Endodermal cell (in vitro differentiated cells): ENCODE measurements around the gene CNIH2. TPM values are rescaled to one million over a fixed set of nuclear protein-coding genes. Genes with fewer than 3 reads are reported as not detected.

Experiments
- DNase-seq: peaks from one replicate; pipeline ENCODE4 v3.0.0-alpha.2; 2017
- H3K27ac ChIP-seq: 2 replicates; pipeline ENCODE4 v1.5.1; 2013; ENCODE audit warnings: mild to moderate bottlenecking, low read depth, low read length, moderate library complexity
- H3K27me3 ChIP-seq: 2 replicates; pipeline ENCODE4 v1.6.1; 2013; ENCODE audit warnings: mild to moderate bottlenecking, low read length, moderate library complexity; ENCODE audit not compliant: insufficient read depth, control insufficient read depth, poor library complexity, severe bottlenecking
- H3K36me3 ChIP-seq: 2 replicates; pipeline ENCODE4 v1.7.0; 2013; ENCODE audit warnings: mild to moderate bottlenecking, low read length, moderate library complexity; ENCODE audit not compliant: control insufficient read depth, insufficient read depth
- H3K4me1 ChIP-seq: one replicate; pipeline ENCODE4 v1.7.0; 2013; ENCODE audit warnings: low read length; ENCODE audit not compliant: control insufficient read depth, insufficient read depth
- H3K4me3 ChIP-seq: 2 replicates; pipeline ENCODE4 v1.5.1; 2013; ENCODE audit warnings: mild to moderate bottlenecking, low read length, moderate library complexity
- H3K9ac ChIP-seq: 2 replicates; pipeline ENCODE4 v1.6.1; 2013; ENCODE audit warnings: mild to moderate bottlenecking, low read length, moderate library complexity; ENCODE audit not compliant: poor library complexity, severe bottlenecking; ENCODE audit errors: extremely low read depth
- H3K9me3 ChIP-seq: 2 replicates; pipeline ENCODE4 v1.6.1; 2013; ENCODE audit warnings: mild to moderate bottlenecking, low read length, moderate library complexity; ENCODE audit not compliant: control insufficient read depth
- H3K27ac Mint-ChIP-seq: 2 replicates; pipeline ENCODE4 v1.8.0; 2020; ENCODE audit warnings: mixed read lengths
- H3K27me3 Mint-ChIP-seq: 2 replicates; pipeline ENCODE4 v1.8.0; 2021; ENCODE audit warnings: mild to moderate bottlenecking, mixed read lengths; ENCODE audit not compliant: insufficient read depth
- H3K36me3 Mint-ChIP-seq: 2 replicates; pipeline ENCODE4 v1.8.0; 2020; ENCODE audit warnings: low read depth, mixed read lengths
- H3K4me1 Mint-ChIP-seq: 2 replicates; pipeline ENCODE4 v1.8.0; 2020; ENCODE audit warnings: mixed read lengths
- H3K4me3 Mint-ChIP-seq: 2 replicates; pipeline ENCODE4 v1.8.0; 2020; ENCODE audit warnings: mild to moderate bottlenecking, moderate library complexity, mixed read lengths
- H3K9me3 Mint-ChIP-seq: 2 replicates; pipeline ENCODE4 v1.8.0; 2020; ENCODE audit warnings: mild to moderate bottlenecking, mixed read lengths
- WGBS, 2 experiments: methylation state at CpG; one replicate each; pipeline versions ENCODE4 v1.1.5 to v1.1.7; 2013; ENCODE audit warnings: missing lambda C conversion rate in 2 of 2, mixed read lengths in 1 of 2; ENCODE audit not compliant: insufficient coverage in 1 of 2, insufficient read length in 1 of 2; 5-methylcytosine and 5-hydroxymethylcytosine counted together
- total RNA-seq, 2 donors: library from RNA; stranded (reverse); fragmentation: NEBNext Ultra II Directional in 1 of 2; extraction: Animal tissue kit (Norgen Biotek cat#: 25700) in 1 of 2; gene quantifications; 2 replicates in 1 of 2; 3 replicates in 1 of 2; pipeline ENCODE4 v1.2.1, GENCODE V29; 2021
- TF ChIP-seq, protein P1 (sequence below): fragments of 200-600 bp; sonication (generic); conservative IDR thresholded peaks from 2 replicates; pipeline ENCODE4 v1.5.0; 2021; ENCODE audit warnings: antibody characterized with exemption, mild to moderate bottlenecking

CNIH2 gene
- total RNA-seq, 2 donors from 2014 or later: 3.5 to 3.8 TPM

DNA sequence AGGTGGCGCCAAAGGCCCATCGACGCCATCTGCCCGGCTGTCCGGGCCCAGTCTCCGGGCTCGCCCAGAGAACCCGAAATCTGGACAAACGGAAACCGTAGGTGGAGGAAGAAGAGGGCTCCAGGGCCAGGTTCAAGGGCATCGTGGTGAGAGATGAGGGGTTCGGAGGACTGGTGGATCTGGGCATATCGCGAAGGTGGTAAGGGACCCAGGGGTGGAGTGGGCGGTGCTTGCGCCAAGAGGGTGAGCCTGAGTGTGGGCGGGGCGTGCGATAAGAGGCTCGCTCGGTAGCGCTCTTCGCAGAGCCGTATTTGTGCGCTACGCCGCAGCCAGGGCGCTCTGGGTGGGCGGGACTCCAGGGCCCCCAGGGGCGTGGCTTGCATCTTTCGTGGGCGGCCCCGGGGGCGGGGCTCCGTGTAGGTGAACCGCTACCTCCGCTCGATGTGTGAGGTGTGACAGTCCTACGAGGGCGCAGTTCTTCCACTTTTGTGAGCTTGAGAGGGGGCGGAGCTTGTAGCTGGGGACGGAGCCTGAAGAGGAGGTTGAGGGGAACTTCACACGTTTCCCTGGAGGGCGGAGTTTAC is 34.1 kb downstream of the CNIH2 start:
- Histone ChIP-seq H3K9ac (peak overlapping the region; percentile 64), H3K9me3 (no peaks in the 10 kb centered on the region), H3K4me3 (peak overlapping the region; percentile 90), H3K36me3 (no peaks in the 10 kb centered on the region), H3K27me3 (no peaks in the 10 kb centered on the region), H3K27ac (peak overlapping the region; percentile 81), H3K4me1 (peaks cover 3% of the 10 kb centered on the region)
- H3K36me3 Mint-ChIP-seq: no peaks in the 10 kb centered on the region
- peak; percentile 96 for DNase-seq
- H3K27ac Mint-ChIP-seq: peak overlapping the region; percentile 95
- 0% methylated on average over 11 to 44 of the region's 44 CpGs for WGBS, 2 experiments
- no peaks in the 10 kb centered on the region for H3K9me3 Mint-ChIP-seq
- TF ChIP-seq, protein P1, sequence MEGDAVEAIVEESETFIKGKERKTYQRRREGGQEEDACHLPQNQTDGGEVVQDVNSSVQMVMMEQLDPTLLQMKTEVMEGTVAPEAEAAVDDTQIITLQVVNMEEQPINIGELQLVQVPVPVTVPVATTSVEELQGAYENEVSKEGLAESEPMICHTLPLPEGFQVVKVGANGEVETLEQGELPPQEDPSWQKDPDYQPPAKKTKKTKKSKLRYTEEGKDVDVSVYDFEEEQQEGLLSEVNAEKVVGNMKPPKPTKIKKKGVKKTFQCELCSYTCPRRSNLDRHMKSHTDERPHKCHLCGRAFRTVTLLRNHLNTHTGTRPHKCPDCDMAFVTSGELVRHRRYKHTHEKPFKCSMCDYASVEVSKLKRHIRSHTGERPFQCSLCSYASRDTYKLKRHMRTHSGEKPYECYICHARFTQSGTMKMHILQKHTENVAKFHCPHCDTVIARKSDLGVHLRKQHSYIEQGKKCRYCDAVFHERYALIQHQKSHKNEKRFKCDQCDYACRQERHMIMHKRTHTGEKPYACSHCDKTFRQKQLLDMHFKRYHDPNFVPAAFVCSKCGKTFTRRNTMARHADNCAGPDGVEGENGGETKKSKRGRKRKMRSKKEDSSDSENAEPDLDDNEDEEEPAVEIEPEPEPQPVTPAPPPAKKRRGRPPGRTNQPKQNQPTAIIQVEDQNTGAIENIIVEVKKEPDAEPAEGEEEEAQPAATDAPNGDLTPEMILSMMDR: no peak
- H3K4me3 Mint-ChIP-seq: peak overlapping the region; percentile 72
- peaks cover 5% of the 10 kb centered on the region for H3K4me1 Mint-ChIP-seq
- peaks cover 28% of the 10 kb centered on the region for H3K27me3 Mint-ChIP-seq

DNA sequence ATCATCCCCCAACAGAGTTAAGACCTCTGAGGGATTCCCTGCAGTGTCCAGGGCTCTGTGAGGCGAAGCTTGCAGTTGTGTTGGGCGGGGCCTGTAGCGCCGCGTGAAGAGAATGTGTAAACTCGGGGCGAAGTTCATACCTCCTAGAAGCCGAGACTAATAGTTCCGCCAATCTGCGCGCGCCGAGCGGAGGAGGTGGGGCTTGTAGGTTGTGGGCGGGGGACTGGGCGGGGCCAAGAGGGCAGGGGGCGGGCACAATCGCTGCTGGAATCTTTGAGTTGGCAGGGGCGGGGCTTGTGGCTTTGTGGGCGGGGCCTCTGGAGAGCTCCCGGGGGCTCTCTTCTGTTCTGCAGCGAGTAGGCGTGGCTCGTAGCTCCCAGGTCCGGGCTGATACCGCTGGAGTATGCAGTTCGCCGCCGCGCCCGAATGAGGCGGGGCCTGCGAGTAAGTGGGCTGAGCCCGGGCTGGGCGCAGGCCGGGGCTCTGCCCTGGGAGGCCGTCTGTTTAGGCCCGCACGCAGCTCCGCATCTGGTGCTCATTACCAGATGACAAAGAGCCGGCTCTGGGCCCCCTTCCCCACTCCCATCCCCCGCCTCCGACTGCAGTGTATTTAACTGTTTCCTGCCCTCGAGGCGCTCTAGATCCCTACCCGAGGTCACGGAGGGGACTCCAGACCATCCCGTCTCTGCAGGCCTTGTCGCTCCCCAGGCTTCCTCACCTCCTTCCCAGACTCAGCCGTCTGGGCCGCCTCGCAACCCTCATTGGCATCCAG is 34.8 kb downstream of the CNIH2 start:
- peak overlapping the region; percentile 72 for H3K4me3 Mint-ChIP-seq
- Histone ChIP-seq H3K4me1 (peaks cover 3% of the 10 kb centered on the region), H3K9ac (peak overlapping the region; percentile 64), H3K9me3 (no peaks in the 10 kb centered on the region), H3K4me3 (peak overlapping the region; percentile 90), H3K27me3 (no peaks in the 10 kb centered on the region), H3K27ac (peak overlapping the region; percentile 98), H3K36me3 (no peaks in the 10 kb centered on the region)
- H3K36me3 Mint-ChIP-seq: no peaks in the 10 kb centered on the region
- TF ChIP-seq, protein P1: no peak
- WGBS, 2 experiments: 3 to 9% methylated on average over 11 to 52 of the region's 52 CpGs
- peak; percentile 100 for DNase-seq
- H3K27ac Mint-ChIP-seq: peak overlapping the region; percentile 95
- H3K4me1 Mint-ChIP-seq: peaks cover 9% of the 10 kb centered on the region
- no peaks in the 10 kb centered on the region for H3K9me3 Mint-ChIP-seq
- H3K27me3 Mint-ChIP-seq: peaks cover 22% of the 10 kb centered on the region

DNA sequence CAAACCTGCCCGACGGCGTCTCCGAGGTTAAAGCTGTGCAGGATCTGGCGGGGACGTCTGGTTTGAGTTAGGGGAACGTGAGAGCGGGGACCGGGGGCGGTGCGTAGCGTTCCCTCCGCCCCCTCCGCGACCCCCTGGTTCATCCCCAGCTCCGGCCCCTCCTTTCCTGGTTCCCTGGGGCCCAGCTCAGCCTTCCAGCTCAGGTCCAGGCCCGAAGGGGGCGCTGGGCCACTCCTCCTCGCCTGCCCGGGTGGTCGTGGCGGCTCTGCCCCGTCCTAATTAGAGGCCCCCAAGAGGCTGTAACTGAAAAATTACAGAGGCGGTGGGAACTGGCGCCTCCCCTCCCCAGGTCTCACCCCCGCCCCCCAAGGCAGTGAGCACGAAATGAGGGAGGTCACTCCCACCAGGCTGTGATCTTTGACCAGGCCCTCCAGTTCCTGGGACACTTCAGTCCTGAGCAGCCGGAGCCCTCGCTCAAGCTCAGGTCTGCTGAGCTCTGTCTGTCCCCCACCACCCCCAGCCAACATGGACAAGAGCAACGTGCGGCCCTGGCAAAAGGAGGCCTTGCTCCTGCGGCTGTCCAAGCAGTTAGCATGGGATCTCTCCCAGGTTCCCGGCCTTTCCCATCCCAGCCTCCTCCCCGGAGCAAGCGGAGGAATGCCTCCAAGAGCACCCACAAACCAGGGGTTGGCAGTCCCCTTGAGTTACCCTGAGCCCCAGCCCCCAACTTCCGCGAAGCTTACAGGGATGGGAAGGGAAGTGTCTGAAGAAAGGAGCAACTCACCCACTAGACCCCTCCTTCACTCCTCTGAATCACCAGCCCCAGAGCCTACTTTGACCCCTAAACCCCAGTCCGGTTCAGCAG is 35.6 kb downstream of the CNIH2 start:
- H3K4me3 ChIP-seq: peak overlapping the region; percentile 75
- 40 to 44% methylated on average over 2 to 38 of the region's 38 CpGs for WGBS, 2 experiments
- H3K36me3 Mint-ChIP-seq: no peaks in the 10 kb centered on the region
- peaks cover under 1% of the 10 kb centered on the region for H3K9me3 Mint-ChIP-seq
- peak; percentile 87 for DNase-seq
- H3K4me1 ChIP-seq: peaks cover 3% of the 10 kb centered on the region
- H3K9ac ChIP-seq: peak overlapping the region; percentile 15
- H3K4me3 Mint-ChIP-seq: peak overlapping the region; percentile 72
- peaks cover 9% of the 10 kb centered on the region for H3K4me1 Mint-ChIP-seq
- peaks cover 21% of the 10 kb centered on the region for H3K27me3 Mint-ChIP-seq
- H3K9me3 ChIP-seq: no peaks in the 10 kb centered on the region
- H3K27ac Mint-ChIP-seq: peak overlapping the region; percentile 95
- H3K27ac ChIP-seq: peak overlapping the region; percentile 98
- H3K36me3 ChIP-seq: no peaks in the 10 kb centered on the region
- H3K27me3 ChIP-seq: no peaks in the 10 kb centered on the region
- TF ChIP-seq, protein P1: peak; percentile 65
